Stimulated activated CD4-positive, alpha-beta T cell treated with anti-CD3 and anti-CD28 coated beads, Interleukin-15, amount 100 ng/mL, for 1 hour (primary cell): ENCODE results near the gene TXNRD1.
"Not testable (repeated sequence)": the region's sequence is repeated elsewhere in the genome, so short reads cannot be mapped to it uniquely, and the experiment has no call there.

Experiments
- DNase-seq, 2 donors: peaks; one replicate each; pipeline ENCODE4 v3.0.0-alpha.2; 2020; ENCODE audit warnings: low read depth in 1 of 2, low spot score in 1 of 2

TXNRD1 gene

DNA sequence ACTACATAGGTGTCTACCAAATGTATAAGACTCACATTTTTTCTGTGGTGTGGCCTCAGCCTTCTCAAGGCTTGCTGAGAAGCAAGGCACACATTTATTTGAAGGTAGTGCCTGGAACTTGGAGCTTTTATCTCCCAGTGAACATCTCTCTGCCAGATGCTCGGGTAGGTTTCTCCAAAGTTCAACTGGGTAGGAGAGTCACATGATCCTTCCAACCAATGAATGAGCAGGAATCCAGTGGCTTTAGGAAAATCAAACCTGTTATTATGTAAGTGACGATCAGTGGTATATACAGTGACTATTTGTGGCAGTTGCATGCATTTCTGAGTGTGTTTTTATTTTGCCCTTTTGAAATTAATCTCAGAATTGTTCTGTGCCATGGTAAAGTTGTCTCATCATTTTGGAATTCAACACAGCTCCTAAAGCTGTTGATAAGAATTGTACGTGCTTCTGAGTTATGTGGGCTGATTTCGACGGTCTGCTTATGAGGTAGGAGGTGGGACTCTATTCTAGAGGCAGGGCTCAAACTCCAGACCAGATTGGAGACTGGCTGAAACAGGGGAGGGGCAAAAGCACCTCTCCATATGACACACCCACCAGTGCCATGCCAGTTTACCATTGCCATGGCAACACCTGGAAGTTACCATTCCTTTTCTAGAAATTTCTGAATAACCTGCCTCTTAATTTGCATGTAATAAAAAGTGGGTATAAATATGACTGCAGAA lies 145.6 kb downstream of the TXNRD1 start:
- DNase-seq: no peak

DNA sequence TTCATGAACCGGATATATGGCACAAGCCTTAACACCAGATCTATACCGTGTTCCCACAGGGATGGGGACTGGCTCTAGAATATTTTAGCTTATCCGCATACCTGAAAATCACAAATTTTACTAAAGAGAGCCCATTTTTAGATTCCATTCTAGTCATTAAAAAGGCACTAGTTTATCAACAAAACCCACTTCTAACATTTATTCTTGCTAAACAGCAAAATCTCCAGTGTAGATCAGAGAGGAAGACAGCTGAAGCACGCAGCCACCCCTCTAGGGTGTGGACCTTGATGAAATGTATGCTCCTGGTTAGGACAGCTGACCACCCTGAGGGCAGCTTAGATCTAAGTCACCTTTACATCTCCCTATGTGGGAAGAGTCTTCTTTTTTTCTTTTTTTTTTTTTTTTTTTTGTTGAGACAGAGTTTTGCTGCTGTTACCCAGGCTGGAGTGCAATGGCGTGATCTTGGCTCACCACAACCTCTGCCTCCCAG lies 150.4 kb downstream of the TXNRD1 start:
- DNase-seq: no peak

DNA sequence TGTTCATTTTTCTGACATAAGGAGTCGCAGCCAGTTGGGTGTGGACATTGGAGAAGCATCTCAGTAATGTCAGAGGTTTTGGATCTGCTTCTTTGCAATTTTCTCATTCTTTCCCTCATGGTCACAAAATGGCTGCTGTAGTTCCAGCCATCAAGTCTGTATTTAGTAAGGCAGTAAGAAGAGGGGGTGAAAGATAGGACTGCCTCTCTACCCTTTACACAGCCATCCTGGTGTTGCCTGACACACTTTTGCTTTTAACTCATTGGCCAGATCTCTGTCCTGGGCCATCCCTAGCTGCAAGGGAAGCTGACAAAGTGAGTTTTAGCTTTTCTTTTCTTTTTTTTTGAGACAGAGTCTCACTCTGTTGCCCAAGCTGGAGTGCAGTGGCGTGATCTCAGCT lies 154.1 kb downstream of the TXNRD1 start:
- no peak for DNase-seq

DNA sequence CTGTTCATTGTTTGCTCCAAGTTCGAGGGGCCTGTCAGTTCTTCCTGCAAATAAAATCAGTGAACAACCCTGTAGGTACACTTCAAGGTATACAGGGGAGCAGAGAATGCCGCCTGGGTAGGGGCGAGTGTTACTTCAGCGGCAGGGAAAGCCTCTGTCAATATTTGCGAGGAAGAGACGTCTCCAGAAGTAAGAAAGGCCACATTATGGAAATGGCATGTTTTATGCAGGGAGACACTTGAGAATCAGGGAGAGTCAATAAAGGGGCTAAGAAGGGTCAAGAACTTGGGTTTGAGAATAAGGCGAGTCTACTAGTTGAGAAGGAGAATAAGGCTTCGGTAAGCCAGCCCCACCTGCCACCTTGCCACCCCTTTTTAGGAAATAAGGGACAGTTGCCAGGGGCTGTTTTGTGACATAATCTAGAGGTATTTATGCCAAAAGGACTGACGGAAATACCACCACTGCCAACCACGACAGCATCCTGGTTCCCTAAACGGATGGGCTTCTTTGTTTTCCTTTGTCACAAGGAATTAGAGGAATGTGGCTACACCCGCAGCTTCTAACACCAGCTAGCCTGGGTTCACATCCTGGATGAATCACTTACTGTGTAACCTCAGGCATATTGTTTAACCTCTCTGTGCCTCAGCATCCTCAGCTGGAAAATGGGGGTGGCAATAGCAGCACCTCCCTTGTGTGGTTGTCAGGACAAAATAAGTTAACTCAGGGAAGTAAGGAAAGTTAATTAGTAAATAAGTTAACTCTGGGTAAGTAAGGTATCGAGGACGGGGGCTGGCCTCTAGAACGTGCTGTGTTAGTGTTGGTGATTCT lies 155.7 kb downstream of the TXNRD1 start:
- no peak for DNase-seq

DNA sequence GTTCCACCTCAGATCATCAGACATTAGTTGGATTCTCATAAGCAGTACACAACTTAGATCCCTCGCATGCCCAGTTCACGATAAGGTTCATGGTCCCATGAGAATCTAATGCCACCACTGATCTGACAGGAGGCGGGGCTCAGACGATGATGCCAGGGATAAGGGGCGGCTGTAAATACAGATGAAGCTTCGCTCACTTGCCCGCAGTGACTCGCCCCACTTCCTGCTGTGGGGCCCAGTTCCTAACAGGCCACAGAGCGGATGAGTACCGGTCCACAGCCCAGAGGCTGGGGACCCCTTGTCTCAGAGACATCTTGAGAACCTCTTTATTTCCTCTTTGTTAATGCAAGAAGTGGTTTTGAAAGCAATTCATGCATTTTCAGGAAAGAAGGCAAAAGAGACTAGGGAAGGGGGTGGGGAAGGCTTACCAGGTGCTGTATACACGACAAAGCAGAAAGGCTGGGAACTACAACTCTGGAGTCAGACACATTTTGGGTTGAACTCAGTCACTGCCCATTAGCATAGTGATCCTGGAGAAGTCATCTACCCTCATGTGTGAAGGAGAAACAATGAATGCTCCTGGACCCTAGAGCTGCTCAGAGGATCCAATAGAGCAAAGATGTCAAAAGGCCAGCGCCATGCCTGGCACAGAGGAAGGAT lies 156.6 kb downstream of the TXNRD1 start:
- no peak for DNase-seq

DNA sequence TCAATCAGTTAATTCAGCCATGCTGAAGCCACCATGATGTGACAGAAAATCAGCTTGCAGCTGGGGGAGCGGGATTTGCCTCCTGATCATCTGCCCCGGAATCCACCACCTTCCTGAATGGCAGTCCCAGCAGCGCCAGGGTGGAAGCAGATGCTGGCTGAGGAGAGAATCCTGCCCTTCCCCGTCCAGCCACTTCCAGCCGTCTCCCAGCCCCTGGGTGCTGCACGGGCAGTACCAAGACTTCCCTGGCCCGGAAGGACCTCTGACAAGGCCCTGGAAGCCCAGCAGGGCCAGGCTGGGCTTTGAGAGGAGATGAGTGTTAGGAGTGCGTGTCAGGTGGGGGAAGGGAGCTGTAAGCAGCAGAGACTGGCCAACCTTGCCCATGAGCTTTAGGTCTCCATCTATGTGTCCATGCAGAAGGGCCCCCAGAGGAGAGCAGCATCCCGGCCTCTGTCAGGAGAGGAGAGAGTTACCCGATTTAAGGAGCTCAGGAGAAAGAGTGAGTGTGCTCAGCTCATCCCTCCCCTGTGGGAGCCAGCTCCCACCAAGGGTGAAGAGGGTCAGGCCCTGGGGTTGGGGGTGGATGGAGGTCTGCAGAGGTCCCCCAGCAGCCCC lies 157.2 kb downstream of the TXNRD1 start:
- no peak for DNase-seq

DNA sequence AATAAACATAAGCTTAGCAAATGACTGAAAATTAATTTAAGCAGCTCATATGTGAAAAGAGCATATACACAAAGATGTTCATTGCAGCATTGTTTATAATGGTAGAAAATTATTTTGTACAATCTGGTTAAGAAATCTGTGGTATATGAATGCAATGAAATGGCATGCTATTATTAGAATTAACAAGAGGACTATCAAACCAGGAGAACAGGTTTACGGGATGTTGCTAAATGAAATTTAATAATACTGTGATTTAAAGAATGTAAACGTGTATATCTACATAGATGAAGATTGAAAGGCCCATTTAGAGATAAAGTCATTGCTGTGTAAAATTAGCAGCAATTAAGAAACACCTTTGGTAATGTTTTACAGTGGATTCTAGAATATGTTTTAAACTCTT lies 158.5 kb downstream of the TXNRD1 start:
- no peak for DNase-seq

DNA sequence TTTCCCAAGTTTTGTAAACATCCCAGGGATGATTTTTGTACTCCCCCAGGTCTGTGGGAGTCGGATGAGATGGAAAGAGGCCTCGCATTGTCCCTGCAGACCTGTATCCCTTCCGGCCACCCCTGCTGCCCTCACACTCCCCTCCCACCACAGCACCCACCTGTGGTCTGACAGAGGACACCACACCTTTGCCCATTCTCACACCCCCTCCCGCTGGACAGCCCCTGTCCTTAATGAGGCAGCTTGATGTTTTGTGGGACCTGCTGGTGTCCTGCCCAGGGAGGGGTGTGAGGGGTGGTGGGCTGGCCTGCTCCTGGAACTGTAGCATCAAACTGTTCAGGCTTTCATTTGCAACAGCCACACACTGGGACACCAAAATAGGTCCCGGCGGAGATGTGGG lies 159.2 kb downstream of the TXNRD1 start:
- no peak for DNase-seq

DNA sequence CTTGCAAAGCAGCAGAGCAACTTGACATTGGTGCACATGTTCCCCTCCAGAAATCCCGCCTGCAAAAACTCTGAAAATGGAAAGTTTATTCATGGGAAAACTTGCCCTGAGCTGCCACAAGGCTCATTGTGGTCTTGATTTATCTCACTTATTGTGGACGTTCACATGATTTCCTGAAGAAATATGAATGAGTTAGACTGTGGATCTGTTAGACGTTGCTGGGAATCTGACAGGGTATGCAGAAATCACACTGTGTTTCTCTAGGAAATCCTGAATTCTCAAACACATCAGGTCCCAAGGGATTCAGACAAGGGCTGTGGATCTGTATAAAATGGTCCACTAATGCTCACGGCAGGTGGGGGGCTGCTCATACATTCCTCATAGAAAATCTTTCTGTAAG lies 160.2 kb downstream of the TXNRD1 start:
- no peak for DNase-seq

DNA sequence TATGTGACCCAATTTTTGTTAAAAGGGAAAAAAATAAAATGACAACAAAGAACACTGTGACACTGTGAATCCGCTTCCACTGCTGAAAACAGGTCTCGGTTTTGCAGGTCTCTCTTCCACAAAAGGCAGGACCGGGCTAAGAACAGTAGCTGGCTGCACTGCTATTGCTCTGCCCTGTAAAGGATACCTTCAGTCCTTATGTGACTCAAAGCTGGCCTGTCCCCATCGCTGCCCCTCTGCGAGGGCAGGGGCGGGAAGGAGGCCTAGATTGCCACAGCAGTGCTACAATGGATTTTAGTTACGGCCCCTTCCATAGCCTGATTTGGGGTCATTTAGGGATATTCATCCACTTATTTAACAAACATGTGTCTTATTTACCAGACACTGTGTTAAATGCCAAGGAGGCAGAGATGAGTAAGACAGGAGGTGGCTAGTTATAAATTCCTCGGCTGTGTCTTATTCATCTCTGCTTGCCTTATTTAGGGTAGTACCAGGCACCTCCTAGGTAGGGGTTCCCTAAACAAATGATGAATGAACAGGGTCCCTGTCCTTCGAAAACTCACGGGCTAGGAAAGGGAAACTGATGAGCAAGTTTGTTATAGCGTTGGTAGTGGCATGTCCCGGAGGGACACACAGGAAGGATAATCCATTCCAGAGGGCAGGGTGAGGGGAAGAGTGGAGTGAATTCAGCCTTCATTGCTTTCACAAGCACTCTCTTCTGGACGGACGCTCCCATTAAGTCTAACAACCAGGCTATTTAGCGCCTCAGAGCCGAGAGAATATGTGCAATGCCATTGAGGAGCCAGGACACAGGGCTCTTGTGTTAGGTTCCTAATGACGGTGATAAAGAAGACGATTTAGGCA lies 161.3 kb downstream of the TXNRD1 start:
- no peak for DNase-seq

DNA sequence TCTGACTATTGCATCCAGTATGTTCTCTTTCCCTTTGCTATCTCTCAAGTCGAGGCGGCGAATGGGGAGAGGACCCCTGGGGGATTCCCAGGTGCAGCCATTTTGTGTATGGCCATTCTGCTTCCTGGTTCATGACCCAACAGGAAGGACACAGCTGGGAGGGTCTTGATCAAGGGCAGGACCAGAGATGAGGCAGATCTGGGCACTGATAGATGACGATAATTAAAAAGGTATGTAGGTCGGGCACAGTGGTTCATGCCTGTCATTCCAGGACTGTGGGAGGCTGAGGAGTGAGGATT lies 161.9 kb downstream of the TXNRD1 start:
- no peak for DNase-seq

DNA sequence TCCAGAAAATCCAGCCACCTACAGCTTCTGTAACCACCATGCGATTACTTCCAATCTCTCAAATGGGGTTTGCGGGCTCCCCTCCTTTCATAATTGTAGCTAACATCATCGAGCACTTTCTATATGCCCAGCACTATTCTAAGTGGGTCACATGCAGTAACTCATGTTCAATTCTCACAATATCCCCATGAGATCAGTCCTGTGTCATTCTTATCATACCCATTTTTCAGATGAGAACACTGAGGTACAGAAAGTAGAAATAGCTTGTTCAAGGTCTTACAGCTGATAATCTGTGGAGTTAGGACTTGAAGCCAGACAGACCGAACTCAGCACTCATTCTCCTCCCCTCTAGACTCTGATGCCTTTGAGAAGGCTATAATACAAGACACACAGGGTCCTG lies 162.8 kb downstream of the TXNRD1 start:
- DNase-seq: no peak

DNA sequence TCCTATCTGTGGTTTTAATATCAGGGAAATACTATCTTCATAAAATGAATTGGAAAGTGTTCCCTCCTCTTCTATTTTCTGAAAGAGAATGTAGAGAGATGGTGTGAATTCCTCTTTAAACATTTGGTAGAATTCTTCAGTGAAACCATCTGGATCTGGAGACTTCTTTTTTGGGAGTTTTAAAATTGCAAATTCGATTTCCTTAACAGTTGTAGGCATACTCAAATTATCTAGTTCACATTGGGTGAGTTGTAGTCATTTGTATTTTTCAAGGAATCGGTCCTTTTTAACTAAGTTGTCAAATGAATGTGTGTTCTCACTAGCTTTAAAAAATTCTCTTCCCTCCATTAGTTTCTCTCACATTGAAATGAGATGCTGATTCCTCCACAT lies 165.8 kb downstream of the TXNRD1 start:
- no peak for DNase-seq

DNA sequence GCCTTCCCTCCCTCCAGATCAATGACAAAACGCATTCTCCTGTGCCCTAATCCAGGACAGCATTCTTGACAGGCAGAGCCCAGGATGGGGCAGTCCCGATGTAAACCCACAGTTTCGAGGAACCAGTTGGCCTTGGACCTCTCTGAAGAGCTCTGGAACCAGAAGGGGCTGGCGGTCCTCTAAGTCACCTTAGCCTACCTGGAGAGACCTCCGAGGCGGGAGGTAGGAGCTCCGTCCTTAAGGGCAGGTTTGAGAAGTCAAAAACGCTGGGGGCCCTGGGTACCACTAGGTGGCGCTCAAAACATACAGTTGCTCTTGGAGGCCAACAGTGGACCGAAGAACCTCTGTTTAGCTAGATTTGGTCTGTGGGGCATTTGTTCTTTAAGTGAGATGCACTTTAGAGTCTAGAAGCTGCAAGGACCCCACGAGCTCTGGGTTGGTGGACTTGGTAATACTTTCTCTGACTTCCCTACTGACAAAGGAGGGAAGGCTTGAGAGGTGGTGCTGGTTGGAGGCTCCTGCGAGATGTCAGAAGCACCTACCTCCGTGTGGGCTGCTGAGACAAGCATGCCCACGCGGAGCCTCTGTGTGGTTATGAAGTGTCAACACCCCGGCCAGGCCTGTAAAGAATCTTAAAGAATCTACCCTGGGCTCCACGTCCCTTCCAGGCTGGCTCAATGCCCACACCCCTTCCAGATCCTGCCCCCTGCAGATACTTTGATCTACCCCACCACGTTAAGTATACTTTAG lies 166.3 kb downstream of the TXNRD1 start:
- peak; percentile 63 to 67 for DNase-seq

DNA sequence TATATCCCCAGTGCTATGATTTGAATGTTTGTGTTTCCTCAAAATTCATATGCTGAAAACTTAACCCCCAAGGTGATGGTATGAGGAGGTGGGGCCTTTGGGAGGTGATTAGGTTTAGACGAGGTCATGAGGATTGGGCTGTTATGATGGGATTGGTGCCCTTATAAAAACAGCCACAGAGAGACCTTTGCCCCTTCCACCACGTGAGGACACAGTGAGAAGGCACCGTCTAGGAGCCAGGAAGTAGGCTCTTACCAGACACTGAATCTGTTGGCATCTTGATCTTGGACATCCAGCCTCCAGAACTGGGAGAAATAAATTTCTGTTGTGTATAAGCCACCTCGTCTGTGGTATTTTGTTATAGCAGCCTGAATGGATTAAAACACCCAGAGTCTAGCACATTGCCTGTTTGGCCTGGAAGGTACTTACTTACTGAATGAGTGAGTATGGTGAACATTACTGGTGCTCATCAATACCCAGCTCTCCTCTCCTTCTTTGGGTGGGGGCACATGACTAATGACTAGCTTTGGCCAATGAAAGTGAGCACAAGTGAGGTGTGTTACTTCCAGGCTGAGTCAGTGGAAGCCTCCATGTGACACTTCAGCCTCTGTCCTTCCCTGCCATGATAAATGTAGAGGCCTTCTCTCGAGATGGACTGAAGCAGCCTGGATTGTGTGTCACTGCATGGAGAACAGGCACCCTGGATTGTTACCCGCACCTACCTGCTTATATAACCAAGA lies 168.7 kb downstream of the TXNRD1 start:
- DNase-seq: no peak

DNA sequence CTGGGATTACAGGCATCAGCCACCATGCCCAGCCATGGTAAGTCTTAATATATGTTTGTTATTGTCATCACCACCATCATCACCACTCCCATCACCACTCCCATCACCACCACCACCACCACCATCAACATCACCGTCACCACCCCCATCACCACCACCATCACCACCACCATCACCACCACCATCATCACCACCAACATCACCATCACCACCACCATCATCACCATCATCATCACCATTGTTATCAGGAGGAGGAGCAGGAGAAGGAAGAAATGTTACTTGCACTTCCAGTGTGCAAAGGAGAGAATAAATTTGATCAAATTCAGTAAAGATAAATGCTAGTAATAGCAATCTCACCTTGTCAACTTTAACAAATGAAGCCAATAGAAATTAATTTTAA lies 169.9 kb downstream of the TXNRD1 start:
- no peak for DNase-seq

DNA sequence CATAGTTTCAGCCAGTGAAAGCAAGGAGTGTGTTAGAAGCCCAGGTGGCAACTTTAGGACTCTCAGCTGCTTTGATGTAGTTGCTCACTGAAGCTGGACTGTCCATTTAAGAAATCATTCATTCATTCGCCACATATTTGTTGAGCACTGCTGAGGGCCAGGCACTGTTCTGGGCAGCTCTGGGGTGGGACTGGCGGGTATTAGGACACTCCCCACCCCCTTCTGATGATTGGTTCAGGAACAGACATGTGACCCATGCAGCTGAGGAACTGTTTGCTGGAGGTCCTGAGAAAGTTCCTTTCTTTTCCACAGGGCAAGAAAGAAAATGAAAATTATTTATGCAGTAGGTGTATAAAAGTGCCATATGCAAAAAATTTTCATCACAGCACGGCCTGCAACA lies 170.9 kb downstream of the TXNRD1 start:
- DNase-seq: no peak

DNA sequence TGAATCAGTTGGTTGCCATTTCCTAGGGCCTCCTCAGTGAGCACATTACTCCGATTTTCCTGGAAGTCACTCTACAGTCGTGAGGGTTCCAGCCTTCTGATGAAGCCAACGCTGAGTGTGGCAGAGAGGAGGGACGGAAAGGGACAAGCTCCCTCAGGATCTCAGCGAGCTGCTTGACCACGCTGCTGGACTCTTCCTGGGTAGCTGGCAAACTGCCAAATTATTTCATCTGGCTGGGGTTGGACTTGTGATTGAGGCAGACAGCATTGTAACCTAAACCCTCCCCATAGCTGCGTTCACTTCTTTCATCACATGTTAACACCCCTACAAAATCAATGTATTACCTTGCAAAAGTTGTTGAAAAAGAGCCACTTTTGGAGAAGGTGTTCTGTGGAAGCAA lies 171.6 kb downstream of the TXNRD1 start:
- no peak for DNase-seq

DNA sequence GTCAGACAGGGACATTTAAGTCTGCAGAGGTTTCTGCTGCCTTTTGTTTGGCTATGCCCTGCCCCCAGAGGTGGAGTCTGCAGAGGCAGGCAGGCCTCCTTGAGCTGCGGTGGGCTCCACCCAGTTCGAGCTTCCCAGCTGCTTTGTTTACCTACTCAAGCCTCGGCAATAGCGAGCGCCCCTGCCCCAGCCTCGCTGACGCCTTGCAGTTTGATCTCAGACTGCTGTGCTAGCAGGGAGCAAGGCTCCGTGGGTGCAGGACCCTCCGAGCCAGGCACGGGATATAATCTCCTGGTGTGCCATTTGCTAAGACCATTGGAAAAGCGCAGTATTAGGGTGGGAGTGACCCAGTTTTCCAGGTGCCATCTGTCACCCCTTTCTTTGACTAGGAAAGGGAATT lies 178.5 kb downstream of the TXNRD1 start:
- DNase-seq: not testable (repeated sequence)
